ENCODE data around the gene MATN4. TPM values are rescaled to one million over a fixed set of nuclear protein-coding genes. Genes with fewer than 3 reads are reported as not detected.
"Not testable (repeated sequence)": the region's sequence is repeated elsewhere in the genome, so short reads cannot be mapped to it uniquely, and the experiment has no call there.

Gene MATN4
- total RNA-seq = 10 to 100 TPM; 13.0 to 21.2 TPM
- polyA plus RNA-seq (ENCODE audit: insufficient read length in 2 of 2) = 1 to 10 TPM; 3.6 to 9.9 TPM
- long read RNA-seq, donor 1 = 0 reads
- long read RNA-seq, donor 2 = 0 reads
- long read RNA-seq, donor 3 = 0 reads
- long read RNA-seq, donor 4 = 0 reads

GRCh38 chr20:45308117-45308778, at the start of gene MATN4:
Gene MATN4 (minus strand): TSS chr20:45308299. CDS start chr20:45305582, 2,717 bp downstream.
- 45% methylated on average over 19 of the region's 20 CpGs for WGBS (ENCODE audit: insufficient coverage)

GRCh38 chr20:45355209-45356084, 47.3 kb upstream of the MATN4 start:
- DNase-seq (ENCODE audit: low read depth in 4 of 6, low spot score in 6 of 6) = no peak
- peaks cover 2% of the 10 kb centered on the region for H3K27me3 ChIP-seq (ENCODE audit: control insufficient read depth, insufficient read depth, low read length)
- 78% methylated on average over 2 of the region's 5 CpGs for WGBS (ENCODE audit: insufficient coverage)
- H3K4me1 ChIP-seq (ENCODE audit: control insufficient read depth, insufficient read depth, low read length) = no peaks in the 10 kb centered on the region
- H3K36me3 ChIP-seq (ENCODE audit: control insufficient read depth, insufficient read depth, low read length) = no peaks in the 10 kb centered on the region
- H3K9me3 ChIP-seq (ENCODE audit: control insufficient read depth, insufficient read depth, low read length) = no peaks in the 10 kb centered on the region
- no peak overlapping the region for H3K4me3 ChIP-seq (ENCODE audit: low read depth, low read length)
- no peak overlapping the region for H3K27ac ChIP-seq (ENCODE audit: low read depth, low read length)

More at GRCh38 chr20:45308117-45308778, at the start of gene MATN4:
- no peak within 1 kb of the TSS for H3K27ac ChIP-seq (ENCODE audit: low read depth, low read length)
- DNase-seq (ENCODE audit: low read depth in 4 of 6, low spot score in 6 of 6) = no peak
- peaks cover 2% of the 10 kb centered on the region for H3K36me3 ChIP-seq (ENCODE audit: control insufficient read depth, insufficient read depth, low read length)
- H3K27me3 ChIP-seq (ENCODE audit: control insufficient read depth, insufficient read depth, low read length) = peaks cover 47% of the 10 kb centered on the region
- peaks cover 26% of the 10 kb centered on the region for H3K4me1 ChIP-seq (ENCODE audit: control insufficient read depth, insufficient read depth, low read length)
- no peak within 1 kb of the TSS for H3K4me3 ChIP-seq (ENCODE audit: low read depth, low read length)
- H3K9me3 ChIP-seq (ENCODE audit: control insufficient read depth, insufficient read depth, low read length) = no peaks in the 10 kb centered on the region

GRCh38 chr20:45354423-45355208, 46.5 kb upstream of the MATN4 start:
- Histone ChIP-seq H3K4me1 (ENCODE audit: control insufficient read depth, insufficient read depth, low read length) (no peaks in the 10 kb centered on the region), H3K9me3 (ENCODE audit: control insufficient read depth, insufficient read depth, low read length) (no peaks in the 10 kb centered on the region), H3K4me3 (ENCODE audit: low read depth, low read length) (no peak overlapping the region), H3K36me3 (ENCODE audit: control insufficient read depth, insufficient read depth, low read length) (no peaks in the 10 kb centered on the region), H3K27ac (ENCODE audit: low read depth, low read length) (no peak overlapping the region), H3K27me3 (ENCODE audit: control insufficient read depth, insufficient read depth, low read length) (peaks cover 2% of the 10 kb centered on the region)
- DNase-seq (ENCODE audit: low read depth in 4 of 6, low spot score in 6 of 6) = no peak
- WGBS (ENCODE audit: insufficient coverage) = 67% methylated on average over 5 of the region's 9 CpGs

GRCh38 chr20:45353746-45354145, 45.6 kb upstream of the MATN4 start:
- H3K4me3 ChIP-seq (ENCODE audit: low read depth, low read length) = no peak overlapping the region
- peaks cover 2% of the 10 kb centered on the region for H3K27me3 ChIP-seq (ENCODE audit: control insufficient read depth, insufficient read depth, low read length)
- H3K9me3 ChIP-seq (ENCODE audit: control insufficient read depth, insufficient read depth, low read length) = no peaks in the 10 kb centered on the region
- no peaks in the 10 kb centered on the region for H3K4me1 ChIP-seq (ENCODE audit: control insufficient read depth, insufficient read depth, low read length)
- H3K36me3 ChIP-seq (ENCODE audit: control insufficient read depth, insufficient read depth, low read length) = no peaks in the 10 kb centered on the region
- H3K27ac ChIP-seq (ENCODE audit: low read depth, low read length) = no peak overlapping the region
- no peak for DNase-seq (ENCODE audit: low read depth in 4 of 6, low spot score in 6 of 6)
- 89% methylated on average over 1 of the region's 1 CpG for WGBS (ENCODE audit: insufficient coverage)

GRCh38 chr20:45352729-45353128, 44.6 kb upstream of the MATN4 start:
- no peaks in the 10 kb centered on the region for H3K36me3 ChIP-seq (ENCODE audit: control insufficient read depth, insufficient read depth, low read length)
- no peak for DNase-seq (ENCODE audit: low read depth in 4 of 6, low spot score in 6 of 6)
- peaks cover 4% of the 10 kb centered on the region for H3K4me1 ChIP-seq (ENCODE audit: control insufficient read depth, insufficient read depth, low read length)
- no peaks in the 10 kb centered on the region for H3K9me3 ChIP-seq (ENCODE audit: control insufficient read depth, insufficient read depth, low read length)
- no CpG with 5 or more reads among the region's 3 CpGs for WGBS (ENCODE audit: insufficient coverage)
- H3K27me3 ChIP-seq (ENCODE audit: control insufficient read depth, insufficient read depth, low read length) = peaks cover 8% of the 10 kb centered on the region
- no peak overlapping the region for H3K27ac ChIP-seq (ENCODE audit: low read depth, low read length)
- H3K4me3 ChIP-seq (ENCODE audit: low read depth, low read length) = no peak overlapping the region

GRCh38 chr20:45350795-45351194, 42.7 kb upstream of the MATN4 start:
- H3K36me3 ChIP-seq (ENCODE audit: control insufficient read depth, insufficient read depth, low read length); H3K27ac ChIP-seq (ENCODE audit: low read depth, low read length); DNase-seq (ENCODE audit: low read depth in 4 of 6, low spot score in 6 of 6); H3K4me3 ChIP-seq (ENCODE audit: low read depth, low read length); H3K9me3 ChIP-seq (ENCODE audit: control insufficient read depth, insufficient read depth, low read length): not testable (repeated sequence)
- no CpG with 5 or more reads among the region's 10 CpGs for WGBS (ENCODE audit: insufficient coverage)
- Histone ChIP-seq H3K4me1 (ENCODE audit: control insufficient read depth, insufficient read depth, low read length) (peaks cover 17% of the 10 kb centered on the region), H3K27me3 (ENCODE audit: control insufficient read depth, insufficient read depth, low read length) (peaks cover 15% of the 10 kb centered on the region)

- WGBS (ENCODE audit: insufficient coverage) = 86% methylated on average over 1 of the region's 1 CpG
Measured at GRCh38 chr20:45350217-45350616, 42.1 kb upstream of the MATN4 start.

GRCh38 chr20:45347936-45348778, 40.1 kb upstream of the MATN4 start, which contains the start of gene SDC4:
Gene SDC4 (minus strand): TSS chr20:45348424. CDS start chr20:45348384, 40 bp downstream.
- H3K4me3 ChIP-seq (ENCODE audit: low read depth, low read length) = peak within 1 kb of the TSS; percentile 62
- no peaks in the 10 kb centered on the region for H3K9me3 ChIP-seq (ENCODE audit: control insufficient read depth, insufficient read depth, low read length)
- H3K27me3 ChIP-seq (ENCODE audit: control insufficient read depth, insufficient read depth, low read length) = peaks cover 15% of the 10 kb centered on the region
- no peaks in the 10 kb centered on the region for H3K36me3 ChIP-seq (ENCODE audit: control insufficient read depth, insufficient read depth, low read length)
- WGBS (ENCODE audit: insufficient coverage) = 2% methylated on average over 60 of the region's 77 CpGs
- peak within 1 kb of the TSS; percentile 33 for H3K27ac ChIP-seq (ENCODE audit: low read depth, low read length)
- peaks cover 17% of the 10 kb centered on the region for H3K4me1 ChIP-seq (ENCODE audit: control insufficient read depth, insufficient read depth, low read length)
- peak in 1 of 6 donors; percentile 53 for DNase-seq (ENCODE audit: low read depth in 4 of 6, low spot score in 6 of 6)

More at GRCh38 chr20:45350217-45350616, 42.1 kb upstream of the MATN4 start:
- H3K36me3 ChIP-seq (ENCODE audit: control insufficient read depth, insufficient read depth, low read length) = no peaks in the 10 kb centered on the region
- no peak overlapping the region for H3K27ac ChIP-seq (ENCODE audit: low read depth, low read length)
- H3K27me3 ChIP-seq (ENCODE audit: control insufficient read depth, insufficient read depth, low read length) = peaks cover 15% of the 10 kb centered on the region
- peaks cover 17% of the 10 kb centered on the region for H3K4me1 ChIP-seq (ENCODE audit: control insufficient read depth, insufficient read depth, low read length)
- DNase-seq (ENCODE audit: low read depth in 4 of 6, low spot score in 6 of 6) = no peak
- no peaks in the 10 kb centered on the region for H3K9me3 ChIP-seq (ENCODE audit: control insufficient read depth, insufficient read depth, low read length)
- no peak overlapping the region for H3K4me3 ChIP-seq (ENCODE audit: low read depth, low read length)
